ENCODE results near the gene ZNF322.
A peak's percentile ranks its signal among the peaks of the same experiment; 100 is the strongest.
"Not testable (repeated sequence)": the region's sequence is repeated elsewhere in the genome, so short reads cannot be mapped to it uniquely, and the experiment has no call there.

The ZNF322 gene, protein sequence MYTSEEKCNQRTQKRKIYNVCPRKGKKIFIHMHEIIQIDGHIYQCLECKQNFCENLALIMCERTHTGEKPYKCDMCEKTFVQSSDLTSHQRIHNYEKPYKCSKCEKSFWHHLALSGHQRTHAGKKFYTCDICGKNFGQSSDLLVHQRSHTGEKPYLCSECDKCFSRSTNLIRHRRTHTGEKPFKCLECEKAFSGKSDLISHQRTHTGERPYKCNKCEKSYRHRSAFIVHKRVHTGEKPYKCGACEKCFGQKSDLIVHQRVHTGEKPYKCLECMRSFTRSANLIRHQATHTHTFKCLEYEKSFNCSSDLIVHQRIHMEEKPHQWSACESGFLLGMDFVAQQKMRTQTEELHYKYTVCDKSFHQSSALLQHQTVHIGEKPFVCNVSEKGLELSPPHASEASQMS

DNA sequence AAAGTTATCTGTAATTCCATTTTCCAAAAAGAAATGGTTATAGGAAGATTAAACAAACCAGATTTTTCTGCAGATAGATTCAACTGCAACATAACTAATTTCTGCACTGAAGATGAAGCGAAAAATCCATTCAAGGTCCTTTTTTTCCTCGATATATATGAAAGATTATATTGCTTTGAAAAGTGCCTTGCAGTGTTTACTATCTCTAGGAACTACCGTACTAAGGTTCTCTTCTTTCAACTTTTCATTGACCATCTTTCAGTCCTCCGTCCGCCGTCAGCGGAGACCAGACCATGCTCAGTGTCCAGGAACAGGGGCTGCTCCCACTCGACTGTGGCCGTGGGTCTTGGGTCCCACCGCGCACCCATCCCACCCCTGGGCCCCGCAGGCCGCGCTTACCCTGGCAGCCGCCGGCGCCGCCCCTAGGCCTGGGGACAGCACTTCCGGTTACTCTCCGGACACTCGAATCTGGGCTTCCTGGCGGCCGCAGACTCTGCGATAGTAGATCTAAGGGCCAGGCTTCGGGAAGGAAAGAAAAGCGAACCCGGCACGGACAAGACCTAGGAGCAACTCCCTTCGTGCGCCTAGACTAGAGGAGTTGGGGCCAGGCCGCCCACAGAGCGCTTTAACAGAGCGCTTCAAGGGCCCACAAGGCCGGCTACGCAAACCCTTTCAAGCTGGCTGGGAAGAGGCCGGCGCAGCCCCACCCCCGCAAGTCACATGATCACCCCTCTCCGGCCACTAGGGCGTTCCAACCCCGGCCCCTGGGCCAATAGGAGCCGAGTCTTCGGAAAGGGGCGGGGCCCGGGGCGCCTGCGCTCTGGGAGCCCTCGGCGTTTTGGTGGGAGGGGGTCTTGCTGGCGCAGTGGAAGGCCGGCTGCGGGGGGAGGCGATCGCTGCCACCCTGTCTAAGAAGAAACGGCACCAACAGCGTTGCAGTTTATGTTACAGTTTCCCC lies at the start of gene ZNF322:
TSS of gene ZNF322 (minus strand) at position 705 of the 958 bp plus-strand sequence. CDS start 21,193 bp downstream, outside the sequence.
- Histone ChIP-seq H3K36me3 (peaks cover 23% of the 10 kb centered on the region), H3K27me3 (ENCODE audit: insufficient read depth, low read depth, severe bottlenecking) (peaks cover 40% of the 10 kb centered on the region), H3K9me3 (ENCODE audit: severe bottlenecking) (peaks cover 8% of the 10 kb centered on the region), H3K27ac (peak within 1 kb of the TSS; percentile 56), H3K4me3 (ENCODE audit: low read depth, low read length) (peak within 1 kb of the TSS; percentile 96)
- DNase-seq: peak; percentile 99
- TF ChIP-seq, protein P1, sequence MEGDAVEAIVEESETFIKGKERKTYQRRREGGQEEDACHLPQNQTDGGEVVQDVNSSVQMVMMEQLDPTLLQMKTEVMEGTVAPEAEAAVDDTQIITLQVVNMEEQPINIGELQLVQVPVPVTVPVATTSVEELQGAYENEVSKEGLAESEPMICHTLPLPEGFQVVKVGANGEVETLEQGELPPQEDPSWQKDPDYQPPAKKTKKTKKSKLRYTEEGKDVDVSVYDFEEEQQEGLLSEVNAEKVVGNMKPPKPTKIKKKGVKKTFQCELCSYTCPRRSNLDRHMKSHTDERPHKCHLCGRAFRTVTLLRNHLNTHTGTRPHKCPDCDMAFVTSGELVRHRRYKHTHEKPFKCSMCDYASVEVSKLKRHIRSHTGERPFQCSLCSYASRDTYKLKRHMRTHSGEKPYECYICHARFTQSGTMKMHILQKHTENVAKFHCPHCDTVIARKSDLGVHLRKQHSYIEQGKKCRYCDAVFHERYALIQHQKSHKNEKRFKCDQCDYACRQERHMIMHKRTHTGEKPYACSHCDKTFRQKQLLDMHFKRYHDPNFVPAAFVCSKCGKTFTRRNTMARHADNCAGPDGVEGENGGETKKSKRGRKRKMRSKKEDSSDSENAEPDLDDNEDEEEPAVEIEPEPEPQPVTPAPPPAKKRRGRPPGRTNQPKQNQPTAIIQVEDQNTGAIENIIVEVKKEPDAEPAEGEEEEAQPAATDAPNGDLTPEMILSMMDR (IDR thresholded peaks at IDR 0.05; ENCODE audit: low read depth, low read length): no peak

DNA sequence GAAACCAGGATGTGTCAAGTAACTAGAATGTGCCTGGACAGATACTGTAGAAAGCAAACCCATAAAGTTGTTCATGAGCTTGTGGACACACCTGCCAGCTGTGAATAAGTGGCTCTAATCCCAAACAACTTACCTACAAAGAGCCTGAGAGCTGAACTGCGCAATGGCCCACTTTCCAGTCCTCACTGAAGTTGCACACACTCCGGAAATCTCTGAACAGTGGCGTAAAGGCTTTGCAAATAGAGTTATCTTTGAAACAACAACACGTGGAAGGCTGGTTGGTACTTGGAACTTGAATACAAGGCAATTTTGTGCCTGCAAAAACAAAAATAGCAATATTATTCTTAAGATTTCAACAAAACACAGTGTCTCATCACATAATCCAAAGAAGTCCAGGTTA lies 46.2 kb upstream of the ZNF322 start:
- not testable (repeated sequence) for H3K27ac ChIP-seq; H3K9me3 ChIP-seq (ENCODE audit: severe bottlenecking); H3K36me3 ChIP-seq; H3K4me3 ChIP-seq (ENCODE audit: low read depth, low read length); DNase-seq; H3K27me3 ChIP-seq (ENCODE audit: insufficient read depth, low read depth, severe bottlenecking)

DNA sequence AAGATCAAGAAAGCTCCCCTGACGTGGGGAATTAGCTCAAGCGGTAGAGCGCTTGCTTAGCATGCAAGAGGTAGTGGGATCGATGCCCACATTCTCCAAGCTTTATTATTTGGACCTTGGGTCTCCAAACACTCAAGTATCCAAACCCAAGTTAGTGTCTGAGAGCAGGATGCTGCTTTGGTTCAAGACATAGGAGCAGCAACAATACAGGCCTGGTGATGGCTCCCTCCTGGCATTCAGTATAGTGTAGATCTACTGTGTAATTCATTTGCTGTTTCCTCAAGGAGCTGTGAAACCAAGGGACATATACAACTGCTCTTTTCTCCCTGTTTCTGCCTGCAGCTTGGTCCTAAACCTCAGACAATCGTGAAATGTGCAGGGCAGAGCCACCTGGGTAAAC lies 45.8 kb upstream of the ZNF322 start:
- not testable (repeated sequence) for H3K36me3 ChIP-seq; H3K9me3 ChIP-seq (ENCODE audit: severe bottlenecking); H3K4me3 ChIP-seq (ENCODE audit: low read depth, low read length); H3K27me3 ChIP-seq (ENCODE audit: insufficient read depth, low read depth, severe bottlenecking); DNase-seq; H3K27ac ChIP-seq

DNA sequence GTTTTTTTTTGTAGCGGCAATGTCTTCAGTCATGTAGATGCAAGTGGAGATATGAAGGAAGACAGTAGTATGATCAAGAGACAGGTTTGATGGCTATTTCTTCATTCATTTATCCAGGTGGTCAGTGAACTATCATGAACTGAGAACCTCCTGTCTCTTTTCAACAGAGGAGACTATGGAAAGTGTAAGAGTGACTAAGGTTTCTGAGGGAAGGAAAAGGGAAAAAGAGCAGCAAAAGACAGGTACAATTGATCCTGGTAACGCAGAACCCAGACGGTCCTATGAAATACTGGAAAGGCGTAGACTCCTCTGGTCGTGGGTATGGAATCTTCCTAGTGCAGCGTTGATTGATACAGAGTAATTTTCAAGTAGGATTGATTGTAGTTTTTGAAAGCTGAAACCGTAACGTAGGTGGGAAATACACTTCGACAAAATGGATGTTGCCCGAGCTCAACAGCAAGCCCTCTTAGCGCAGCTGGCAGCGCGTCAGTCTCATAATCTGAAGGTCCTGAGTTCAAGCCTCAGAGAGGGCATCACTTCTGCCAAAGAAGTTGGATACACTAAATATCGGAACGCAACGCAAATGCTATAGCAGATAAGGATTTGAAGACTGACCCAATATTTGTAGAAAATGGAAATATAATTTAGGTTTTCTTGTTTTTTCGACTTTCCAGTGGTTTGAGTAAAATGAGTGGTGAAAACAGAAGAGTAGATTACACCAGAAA lies 41.6 kb upstream of the ZNF322 start:
- H3K27ac ChIP-seq; DNase-seq; H3K4me3 ChIP-seq (ENCODE audit: low read depth, low read length); H3K36me3 ChIP-seq; H3K9me3 ChIP-seq (ENCODE audit: severe bottlenecking); H3K27me3 ChIP-seq (ENCODE audit: insufficient read depth, low read depth, severe bottlenecking): not testable (repeated sequence)

DNA sequence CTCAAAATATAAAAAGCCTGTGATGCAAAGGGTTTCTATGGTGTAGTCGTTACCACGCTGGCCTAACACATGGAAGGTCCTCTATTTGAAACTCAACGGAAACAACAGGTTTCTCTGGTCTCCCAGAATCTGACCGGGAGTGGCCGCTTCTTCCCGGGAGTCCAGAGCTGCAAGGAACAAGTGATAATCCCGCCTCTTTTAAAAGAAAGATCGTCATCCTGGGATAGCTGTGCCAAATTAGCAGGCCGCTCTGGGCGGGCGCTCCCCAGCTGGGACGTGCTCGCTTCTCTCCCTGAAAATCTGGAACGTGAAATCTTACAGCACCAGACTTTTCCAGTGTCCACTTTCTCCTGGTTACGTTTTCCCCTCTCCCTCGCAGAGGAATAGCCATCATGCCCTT lies 38.0 kb upstream of the ZNF322 start:
- H3K36me3 ChIP-seq; DNase-seq; H3K9me3 ChIP-seq (ENCODE audit: severe bottlenecking); H3K27ac ChIP-seq; H3K4me3 ChIP-seq (ENCODE audit: low read depth, low read length); H3K27me3 ChIP-seq (ENCODE audit: insufficient read depth, low read depth, severe bottlenecking): not testable (repeated sequence)

DNA sequence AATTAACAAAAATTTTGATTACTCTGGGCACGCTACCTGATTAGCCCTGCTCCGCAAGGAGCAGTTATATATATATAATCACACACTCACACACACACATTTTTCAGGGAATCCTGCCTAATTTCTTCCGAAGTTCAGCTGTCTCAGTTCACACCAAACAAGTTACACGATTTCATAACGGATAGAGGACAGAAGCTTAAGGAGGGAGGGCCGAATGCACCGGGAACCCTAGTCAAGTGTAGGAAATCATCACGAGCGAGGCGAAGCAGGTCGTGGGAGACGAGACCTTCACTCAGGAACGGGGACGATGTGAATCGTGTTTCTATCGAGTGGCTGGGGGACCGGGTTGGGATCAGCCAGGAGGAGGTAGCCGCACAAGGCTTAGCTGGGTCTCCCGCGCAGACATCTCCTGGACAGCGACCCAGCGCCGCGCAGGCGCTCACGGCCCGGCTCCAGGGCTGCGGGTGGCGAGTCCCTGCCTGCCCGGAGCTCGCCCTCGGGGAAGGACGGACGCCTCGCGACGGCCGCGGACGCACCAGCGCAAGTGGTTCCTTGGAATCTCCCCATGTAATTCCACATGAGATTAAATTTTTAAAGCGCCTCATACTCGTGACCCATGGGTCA lies 29.9 kb upstream of the ZNF322 start:
- H3K9me3 ChIP-seq (ENCODE audit: severe bottlenecking); DNase-seq; H3K4me3 ChIP-seq (ENCODE audit: low read depth, low read length); H3K27ac ChIP-seq; H3K36me3 ChIP-seq; H3K27me3 ChIP-seq (ENCODE audit: insufficient read depth, low read depth, severe bottlenecking): not testable (repeated sequence)

DNA sequence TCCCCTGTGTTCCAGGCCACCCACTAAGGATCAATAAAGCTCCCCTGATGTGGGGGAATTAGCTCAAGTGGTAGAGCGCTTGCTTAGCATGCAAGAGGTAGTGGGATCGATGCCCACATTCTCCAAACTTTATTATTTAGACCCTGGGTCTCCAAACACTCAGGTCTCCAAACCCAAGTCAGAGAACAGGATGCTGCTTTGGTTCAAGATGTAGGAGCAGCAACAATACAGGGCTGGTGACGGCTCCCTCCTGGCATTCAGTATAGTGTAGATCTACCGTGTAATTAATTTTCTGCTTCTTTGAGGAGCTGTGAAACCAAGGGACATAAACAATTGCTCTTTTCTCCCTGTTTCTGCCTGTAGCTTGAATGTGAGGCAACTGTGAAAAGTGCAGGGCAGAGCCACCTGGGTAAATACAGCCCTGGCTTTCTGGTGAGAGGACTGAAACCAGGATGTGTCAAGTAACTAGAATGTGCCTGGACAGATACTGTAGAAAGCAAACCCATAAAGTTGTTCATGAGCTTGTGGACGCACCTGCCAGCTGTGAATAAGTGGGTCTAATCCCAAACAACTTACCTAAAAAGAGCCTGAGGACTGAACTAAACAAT lies 23.0 kb upstream of the ZNF322 start:
- H3K27me3 ChIP-seq (ENCODE audit: insufficient read depth, low read depth, severe bottlenecking); H3K27ac ChIP-seq; H3K9me3 ChIP-seq (ENCODE audit: severe bottlenecking); H3K4me3 ChIP-seq (ENCODE audit: low read depth, low read length); DNase-seq; H3K36me3 ChIP-seq: not testable (repeated sequence)

DNA sequence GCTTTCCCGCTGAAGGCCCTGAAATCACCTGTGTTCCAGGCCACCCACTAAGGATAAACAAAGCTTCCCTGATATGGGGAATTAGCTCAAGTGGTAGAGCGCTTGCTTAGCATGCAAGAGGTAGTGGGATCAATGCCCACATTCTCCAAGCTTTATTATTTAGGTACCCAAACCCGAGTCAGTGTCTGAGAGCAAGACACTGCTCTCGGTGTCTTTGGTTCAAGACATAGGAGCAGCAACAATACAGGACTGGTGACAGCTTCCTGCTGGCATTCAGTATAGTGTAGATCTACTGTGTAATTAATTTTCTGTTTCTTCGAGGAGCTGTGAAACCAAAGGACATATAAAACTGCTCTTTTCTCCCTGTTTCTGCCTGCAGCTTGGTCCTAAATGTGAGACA lies 13.7 kb upstream of the ZNF322 start:
- not testable (repeated sequence) for H3K27ac ChIP-seq; H3K4me3 ChIP-seq (ENCODE audit: low read depth, low read length); H3K36me3 ChIP-seq; H3K9me3 ChIP-seq (ENCODE audit: severe bottlenecking); H3K27me3 ChIP-seq (ENCODE audit: insufficient read depth, low read depth, severe bottlenecking); DNase-seq

DNA sequence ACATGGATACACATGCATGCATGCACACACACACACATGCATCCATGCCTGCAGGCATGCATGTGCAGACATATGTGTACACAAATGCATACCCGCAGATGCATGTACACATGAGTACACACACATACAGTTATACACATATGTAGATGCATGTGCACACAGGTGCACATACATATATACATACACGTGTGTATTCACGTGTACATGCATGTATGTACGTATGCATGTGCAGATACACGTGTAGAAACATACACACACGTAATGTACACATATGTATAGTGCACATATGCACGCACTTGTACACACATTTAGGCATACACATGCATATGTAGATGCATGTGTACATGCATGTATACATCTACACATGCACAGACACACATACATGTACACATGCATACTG lies 11.0 kb upstream of the ZNF322 start:
- peaks cover 18% of the 10 kb centered on the region for H3K27me3 ChIP-seq (ENCODE audit: insufficient read depth, low read depth, severe bottlenecking)
- H3K27ac ChIP-seq; H3K9me3 ChIP-seq (ENCODE audit: severe bottlenecking); H3K36me3 ChIP-seq; DNase-seq; H3K4me3 ChIP-seq (ENCODE audit: low read depth, low read length): not testable (repeated sequence)

DNA sequence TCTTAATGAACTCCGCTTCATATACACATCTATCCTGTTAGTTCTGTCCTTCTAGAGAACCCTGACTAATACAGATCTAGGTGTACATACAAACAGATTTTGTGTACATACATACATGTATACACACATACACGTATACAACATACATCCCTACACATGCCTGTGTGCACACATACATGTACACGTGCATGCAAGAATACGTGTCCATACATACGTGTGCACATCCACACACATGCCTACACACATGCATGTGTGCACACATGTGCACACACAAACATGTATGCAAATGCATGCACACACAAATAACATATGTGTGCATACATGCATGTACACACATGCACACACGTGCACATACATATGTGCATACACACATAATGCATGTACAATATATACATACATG lies 10.5 kb upstream of the ZNF322 start:
- peaks cover 23% of the 10 kb centered on the region for H3K27me3 ChIP-seq (ENCODE audit: insufficient read depth, low read depth, severe bottlenecking)
- H3K36me3 ChIP-seq; DNase-seq; H3K9me3 ChIP-seq (ENCODE audit: severe bottlenecking); H3K27ac ChIP-seq; H3K4me3 ChIP-seq (ENCODE audit: low read depth, low read length): not testable (repeated sequence)

All from WERI-Rb-1 (cell line).